Activated CD4-positive, alpha-beta T cell treated with anti-CD3 and anti-CD28 coated beads for 1 hour (primary cell): Measurements from ENCODE around the gene FAM76B.
A peak's percentile ranks its signal among the peaks of the same experiment; 100 is the strongest.

ENCODE experiments used
- DNase-seq: peaks from one replicate; pipeline ENCODE4 v3.0.0-alpha.2; 2020

Gene FAM76B

DNA sequence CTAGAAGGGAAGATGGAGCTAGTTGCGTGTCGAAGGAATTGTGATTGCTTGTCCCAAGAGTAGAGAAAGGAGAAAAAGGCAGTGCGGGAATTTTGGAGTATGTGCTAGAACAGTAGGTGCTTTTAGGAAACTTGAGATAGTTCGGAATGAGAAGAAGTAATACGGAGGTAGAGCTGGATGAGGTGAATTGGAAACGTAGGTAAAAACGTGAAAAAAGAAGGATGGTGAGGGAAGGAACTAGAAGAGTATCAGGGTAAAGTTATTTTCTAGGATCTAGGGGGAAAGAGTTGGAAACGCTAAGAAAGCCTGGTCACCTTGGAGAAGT, 2.1 kb upstream of the FAM76B start:
- DNase-seq: no peak

DNA sequence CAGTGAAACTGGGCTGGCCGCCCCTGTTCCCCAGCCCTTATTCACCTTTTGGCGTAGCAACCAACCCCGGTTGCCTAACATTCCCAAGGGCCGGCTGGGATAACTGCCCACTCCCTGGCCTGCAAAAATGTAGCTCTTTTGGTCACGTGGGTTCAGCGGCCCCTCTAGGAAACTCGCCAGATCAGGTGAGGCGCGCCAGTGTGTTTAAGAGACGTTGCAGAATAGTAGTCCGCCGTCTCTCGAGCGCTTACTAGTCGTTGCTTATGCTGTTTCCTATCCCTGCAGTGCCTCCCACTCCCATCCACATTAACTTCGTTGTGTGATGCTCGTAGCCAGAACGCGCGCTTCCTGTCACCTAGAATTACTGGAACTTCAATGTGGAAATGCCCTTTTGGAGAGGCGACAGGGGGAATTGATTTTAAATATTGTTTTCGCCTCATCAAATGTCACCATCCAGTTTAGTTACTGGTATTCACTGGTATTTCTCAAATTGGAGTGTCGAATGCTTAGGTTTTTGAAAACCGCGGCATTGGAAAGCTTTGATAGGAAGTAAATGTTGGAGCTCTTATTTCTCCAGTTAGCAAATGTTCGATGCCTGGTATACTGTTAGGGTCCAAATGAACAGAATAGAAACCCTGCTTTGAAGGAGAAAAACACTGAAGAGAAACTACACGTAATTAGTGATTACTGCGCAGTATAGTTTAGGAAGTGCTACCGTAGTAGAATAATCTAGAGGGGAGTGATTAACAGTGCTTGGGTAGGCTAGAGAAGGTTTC, 1.5 kb upstream of the FAM76B start:
- peak; percentile 17 for DNase-seq

DNA sequence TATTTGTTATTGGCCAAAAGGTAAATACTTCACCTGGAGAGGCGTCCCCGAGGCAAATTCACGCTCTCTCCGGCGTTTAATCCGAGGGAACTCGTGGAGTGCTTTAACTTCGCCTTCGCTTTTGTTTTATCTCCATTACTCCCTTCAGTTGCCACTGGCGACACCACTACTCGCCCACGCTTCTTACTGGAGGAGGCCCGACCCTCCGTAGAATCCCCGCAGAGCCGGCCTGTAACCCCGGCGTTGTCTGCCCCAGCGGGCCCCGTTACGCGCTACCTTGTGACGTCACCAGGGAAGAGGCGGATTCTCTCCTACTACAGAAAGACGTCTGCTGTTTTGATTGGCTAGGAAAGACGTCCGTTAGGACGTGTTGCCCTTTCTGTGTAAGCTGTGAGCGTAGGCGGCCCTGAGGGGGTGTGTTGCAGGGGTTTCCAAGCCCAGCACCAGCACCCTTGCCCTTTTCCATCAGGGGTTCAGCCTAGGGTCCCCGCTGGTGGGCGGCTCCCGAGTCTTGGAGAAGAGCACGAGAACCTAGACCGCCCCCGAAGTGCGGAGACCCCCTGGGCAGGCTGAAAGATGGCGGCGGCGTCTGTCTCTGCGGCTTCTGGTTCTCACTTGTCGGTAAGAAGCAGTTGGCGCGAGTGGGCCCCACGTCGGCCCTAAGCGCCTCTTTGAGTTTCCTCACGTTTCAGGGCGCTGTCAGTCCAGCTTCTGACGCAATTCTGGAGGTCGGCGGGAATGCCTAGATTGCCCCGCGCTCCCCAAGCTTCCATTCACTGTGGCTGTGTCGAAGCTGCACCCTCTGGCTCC, 746 bp upstream of the FAM76B start, which contains the start of gene CEP57:
CEP57 (plus strand) TSS at position 376 of the 810 bp plus-strand sequence; CDS start at position 577, 201 bp downstream.
- peak; percentile 91 for DNase-seq

DNA sequence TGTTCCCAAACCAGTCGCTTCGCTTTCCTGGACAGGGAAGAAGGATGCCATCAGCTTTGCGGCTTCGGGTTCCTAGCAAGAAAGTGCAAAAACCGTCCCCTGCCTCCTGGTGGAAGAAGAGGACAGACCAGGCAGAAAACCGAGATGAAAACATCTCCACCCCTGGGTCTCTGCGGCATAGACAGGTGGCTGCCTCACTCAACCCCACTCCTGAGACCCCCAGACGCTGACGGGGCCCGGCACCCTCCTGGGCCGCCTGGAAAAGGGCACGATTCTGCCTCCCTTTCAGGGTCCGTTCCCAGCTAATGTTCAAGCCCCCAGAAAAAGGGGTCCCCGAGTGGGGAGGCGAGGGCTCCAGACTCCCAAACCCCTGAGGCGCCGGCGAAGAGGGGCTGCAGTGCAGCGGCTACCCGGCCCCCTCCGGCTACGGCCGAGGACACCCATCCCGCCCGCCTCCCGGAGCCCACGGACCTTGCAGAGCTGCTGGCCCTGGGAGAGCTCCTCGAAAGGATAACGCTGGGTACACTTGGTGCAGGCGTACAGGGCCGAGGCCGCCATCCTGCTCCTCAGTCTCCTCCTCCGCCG, 569 bp downstream of the FAM76B start:
- no peak for DNase-seq

DNA sequence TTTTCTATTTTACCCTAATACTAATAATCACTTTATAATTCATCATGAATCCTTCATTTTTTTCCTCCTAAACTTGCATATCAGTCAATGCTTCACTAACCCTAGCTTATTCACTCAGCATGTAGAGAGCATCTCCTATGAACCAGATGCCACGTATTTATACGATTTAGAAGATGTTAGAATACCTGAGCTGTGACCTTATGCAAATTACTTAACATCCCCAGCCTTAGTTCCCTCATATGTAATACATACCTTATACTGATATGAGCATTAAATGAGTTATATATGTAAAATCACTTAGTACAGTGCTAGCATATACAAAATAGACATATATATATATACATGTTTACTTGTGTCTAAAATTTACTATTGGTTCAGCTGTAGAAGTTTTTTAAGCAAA, 9.0 kb downstream of the FAM76B start:
- no peak for DNase-seq

DNA sequence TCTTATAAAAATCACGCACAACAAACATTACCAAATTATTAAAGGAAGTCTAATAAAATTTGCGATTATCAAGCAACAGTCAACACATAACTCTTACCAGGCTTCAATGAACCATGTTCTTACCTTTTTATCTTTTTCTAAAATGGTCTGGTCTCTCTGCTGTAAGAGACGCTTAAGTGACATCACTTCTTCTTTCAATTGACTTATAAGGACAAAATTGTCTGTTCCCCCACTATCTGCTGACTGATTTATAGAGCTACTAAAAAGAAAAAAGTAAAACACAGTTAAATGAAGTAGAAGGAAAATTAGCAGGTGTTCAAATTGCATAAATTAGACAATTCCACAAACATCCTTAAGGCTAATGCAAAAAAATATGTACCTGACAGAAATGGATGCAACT, 10.9 kb downstream of the FAM76B start:
- no peak for DNase-seq

DNA sequence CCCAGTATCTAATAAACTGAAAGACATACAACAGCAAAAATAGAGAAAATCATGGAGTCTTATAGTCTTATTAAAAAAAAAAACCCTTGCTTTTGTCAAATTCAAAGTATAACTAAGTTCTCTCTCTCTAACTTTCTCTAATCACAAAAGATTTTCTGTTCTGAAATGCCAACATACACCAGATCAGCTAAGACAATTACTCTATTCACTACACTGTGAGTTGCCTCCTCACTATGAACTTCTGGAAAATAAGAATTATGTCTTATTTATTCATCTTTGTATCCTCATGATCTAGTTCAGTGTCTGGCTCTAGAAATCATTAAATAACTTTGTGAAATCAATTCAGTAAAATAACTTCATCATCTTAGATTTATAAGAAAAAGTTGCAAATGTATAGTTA, 12.7 kb downstream of the FAM76B start:
- DNase-seq: no peak

DNA sequence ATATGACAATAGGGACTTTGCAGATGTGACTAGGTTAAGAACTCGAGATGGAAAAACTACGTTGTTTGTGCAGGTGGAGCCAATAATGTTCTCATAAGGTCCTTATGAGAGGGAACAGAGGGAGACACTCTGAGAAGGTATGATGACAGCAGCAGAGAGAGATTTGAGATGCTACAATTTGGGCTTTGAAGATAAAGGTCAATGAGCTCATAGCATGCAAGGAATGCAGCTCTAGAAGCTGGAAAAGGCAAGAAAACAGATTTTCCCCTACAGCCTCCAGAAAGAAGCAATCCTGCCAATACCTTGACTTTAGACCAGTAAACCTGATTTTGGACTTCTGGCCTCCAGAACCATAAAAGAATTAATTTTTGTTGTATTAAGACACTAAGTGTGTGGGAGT, 21.1 kb downstream of the FAM76B start:
- no peak for DNase-seq

DNA sequence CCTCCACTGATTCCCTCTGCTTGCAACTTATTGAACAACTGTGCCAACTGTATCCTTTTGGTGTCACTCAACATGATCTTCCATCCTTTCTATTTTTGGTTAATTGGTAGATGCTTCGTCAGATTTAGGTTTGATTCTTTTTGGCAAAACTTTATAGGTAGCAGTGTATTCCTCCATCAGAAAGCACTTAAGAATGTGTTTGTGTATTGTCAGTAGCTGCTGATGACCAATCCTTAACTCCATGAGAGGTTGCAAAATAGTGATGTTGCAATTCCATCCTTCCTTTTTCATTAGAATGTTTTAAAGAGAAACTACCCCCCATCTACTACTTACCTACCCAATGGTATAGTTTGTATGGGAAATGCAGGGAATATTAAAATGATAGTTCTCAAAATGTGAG, 22.1 kb downstream of the FAM76B start:
- no peak for DNase-seq

DNA sequence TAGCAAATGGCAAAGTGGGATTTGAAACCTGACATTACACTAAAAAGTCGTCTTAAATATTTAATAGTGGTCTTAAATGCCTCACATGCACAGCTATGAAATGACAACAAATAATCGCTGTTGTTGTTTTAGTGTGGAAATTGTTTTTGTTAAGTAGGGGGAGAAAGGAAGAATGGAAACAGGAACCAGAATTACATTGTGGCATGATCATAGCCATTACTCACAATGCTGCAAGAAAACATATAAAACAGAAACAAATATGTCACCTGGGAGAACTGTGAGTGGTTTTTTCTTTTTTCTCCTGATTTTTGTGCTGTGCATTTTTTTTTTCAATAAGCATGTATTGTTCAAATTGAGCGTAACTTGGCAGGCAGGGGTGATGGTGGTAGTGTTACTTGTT, 22.9 kb downstream of the FAM76B start:
- DNase-seq: no peak

DNA sequence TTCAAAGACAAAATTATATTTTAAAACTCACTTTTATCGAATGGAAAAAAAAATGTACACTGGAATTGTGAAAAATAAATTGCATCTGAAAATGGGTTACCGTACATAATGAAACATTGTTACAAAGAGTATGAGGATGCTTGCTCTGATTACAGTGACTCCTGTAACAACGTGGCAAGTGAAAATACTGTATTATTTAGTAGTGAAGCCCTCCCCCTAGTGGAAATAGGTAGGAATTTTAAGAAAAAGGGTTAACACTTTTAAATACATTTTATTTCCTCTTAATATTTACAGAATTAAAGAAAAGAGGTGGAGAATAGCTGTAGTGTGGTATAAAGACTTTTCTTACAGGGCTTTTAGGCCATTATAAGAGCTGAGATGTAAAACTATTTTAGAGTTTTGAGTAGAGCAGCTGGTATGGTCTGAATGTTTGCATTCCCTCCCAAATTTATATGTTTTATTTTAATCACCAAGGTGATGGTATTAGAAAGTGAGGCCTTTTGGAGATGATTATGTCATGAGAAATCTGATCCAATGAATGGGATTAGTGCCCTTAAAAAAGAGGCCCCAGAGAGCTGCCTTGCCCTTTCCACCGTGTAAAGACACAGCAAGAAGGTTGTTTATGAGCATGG, 25.2 kb downstream of the FAM76B start:
- DNase-seq: no peak

DNA sequence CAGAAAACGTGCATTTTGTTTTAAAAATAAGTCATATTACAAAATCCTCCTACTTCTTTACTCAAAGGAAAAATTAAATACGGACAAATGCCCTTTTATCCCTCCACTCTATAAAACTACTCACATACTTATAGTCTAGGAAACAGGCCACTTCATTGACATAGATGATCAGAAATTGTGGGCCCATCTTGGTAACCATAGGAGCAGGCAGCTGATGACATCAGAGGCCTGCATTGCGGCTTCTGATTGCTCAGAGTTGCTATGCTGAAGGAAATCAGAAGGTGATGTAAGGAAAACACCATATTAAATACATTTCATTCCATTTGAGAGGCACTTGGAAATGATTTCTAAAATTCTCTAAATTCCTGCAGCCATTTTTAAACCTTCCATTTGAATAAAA, 27.0 kb downstream of the FAM76B start:
- DNase-seq: no peak

DNA sequence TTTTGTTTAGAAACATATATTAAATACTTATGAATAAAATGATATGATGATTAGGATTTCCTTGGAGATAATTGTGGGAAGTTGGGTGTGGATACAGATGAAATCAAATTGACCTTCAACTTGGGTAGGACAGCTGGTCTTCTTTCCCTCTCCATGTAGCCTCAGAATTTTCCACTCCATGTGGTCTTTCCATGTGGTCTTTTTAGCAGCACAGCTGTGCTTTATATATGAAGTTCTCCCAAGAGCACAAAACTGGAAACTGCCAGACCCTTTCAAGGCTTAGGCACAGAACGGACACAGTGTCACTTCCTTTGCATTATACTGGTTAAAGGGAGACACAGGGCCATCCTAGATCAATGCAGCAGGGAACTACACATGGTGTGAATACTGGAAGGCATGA, 28.6 kb downstream of the FAM76B start:
- DNase-seq: no peak

DNA sequence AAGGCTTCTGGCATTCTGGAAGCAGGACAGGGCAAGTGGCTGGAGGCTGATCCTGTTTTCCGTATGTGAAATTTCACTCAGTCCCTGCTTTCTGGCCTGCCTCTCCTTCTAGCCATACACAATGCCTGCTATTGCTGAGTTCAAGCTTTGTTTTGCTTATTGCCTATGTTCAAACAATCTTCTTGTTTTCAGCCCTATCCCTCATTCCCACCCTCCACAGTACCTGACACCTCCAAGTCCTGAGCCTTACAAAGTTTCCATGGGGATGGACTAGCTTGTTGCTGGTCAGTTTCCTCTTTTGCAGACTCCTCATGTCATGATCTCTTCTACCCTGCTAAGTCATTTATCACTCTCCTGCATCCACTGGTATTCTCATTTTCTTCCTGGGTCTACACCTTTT, 38.1 kb downstream of the FAM76B start:
- DNase-seq: no peak

DNA sequence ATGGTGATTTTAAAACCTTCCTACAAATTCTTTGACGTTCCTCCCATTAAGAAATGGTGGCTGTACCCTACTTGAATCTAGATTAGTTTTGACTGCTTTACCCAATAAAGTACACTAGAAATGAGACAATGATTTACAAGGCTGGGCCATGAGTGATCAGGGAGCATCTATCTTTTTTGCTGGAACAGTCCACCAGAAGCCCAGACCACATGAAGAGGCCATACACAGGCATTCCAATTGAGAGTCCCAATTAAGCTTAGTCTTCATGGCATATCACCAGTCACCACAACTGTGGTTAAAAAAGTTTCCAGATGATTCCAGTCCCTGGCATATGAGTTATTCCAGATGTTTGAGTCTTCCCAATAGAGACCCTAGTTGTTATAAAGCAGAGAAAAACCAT, 39.5 kb downstream of the FAM76B start:
- DNase-seq: no peak

DNA sequence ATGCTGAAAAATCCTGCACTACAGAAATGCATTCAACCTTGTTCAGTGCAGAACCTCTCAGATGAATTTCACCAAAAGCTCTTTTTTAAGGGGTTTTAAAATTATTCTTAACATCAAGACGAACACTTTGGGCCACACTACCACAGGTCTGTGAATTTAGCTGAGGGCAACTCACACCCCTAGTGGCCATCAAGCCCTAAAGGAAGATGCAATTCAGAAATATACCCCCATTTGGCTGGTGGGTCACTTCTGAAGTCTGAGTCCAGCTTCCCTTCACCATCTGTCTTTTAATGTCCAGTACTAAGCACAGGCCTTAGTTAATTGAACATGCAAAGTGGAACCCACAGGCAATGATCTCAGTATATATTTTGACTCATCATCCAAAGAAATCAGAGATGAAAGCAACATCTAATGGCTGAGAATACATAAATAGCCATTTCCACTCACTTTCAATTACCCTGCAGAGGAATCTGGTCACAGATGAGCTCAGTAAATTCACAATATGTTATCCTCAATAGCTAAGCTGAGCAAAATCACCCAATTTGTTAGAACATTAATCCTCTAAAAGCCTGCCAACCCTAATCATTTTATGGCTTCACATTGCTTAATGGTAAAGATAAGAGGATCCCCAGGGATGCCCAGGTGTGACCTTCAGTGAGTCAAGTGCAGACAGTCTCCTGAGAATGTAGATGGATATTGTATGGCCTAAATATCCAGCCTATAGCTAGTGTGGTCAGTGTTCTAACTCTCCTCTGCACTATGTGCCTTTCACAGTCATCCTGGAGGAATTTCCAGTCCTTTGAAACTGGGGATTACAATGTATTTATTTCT, 50.3 kb downstream of the FAM76B start:
- DNase-seq: no peak

DNA sequence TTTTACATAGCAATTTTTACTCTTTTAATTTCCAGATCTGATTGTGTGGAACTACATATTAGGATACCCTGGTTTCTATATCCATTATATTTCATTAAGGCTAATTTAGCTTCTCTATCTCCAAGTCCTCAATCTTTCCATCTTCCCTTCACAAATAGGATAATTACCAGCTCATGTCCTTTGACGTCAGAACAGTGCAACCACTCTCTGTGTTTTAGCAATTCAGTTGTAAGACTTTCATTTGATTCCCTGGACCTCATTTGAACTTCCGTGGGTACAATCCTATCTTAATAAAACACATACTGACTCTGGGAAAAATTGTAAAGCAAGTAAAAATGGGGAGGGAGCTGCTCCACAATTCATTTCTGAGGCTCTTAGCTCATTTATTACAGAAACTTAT, 52.8 kb downstream of the FAM76B start:
- DNase-seq: no peak

DNA sequence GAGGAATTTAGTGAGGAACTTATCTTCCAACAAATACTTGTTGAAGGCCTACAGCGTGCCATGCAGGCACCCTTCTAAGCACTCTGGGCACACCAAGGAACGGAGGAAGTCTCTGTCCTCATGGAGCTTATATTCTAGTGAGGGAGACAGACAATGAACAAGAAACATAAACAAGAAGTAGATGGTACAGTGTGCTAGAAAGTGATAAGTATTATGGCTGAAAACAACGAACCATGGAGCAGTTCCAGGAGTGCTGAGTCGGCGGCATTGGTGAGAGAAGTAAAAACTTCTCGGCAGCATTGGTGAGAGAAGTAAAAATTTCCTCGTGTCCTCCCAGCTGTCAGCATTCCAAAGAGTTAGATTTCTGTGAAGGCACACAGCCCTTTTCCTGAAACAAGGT, 53.2 kb downstream of the FAM76B start:
- no peak for DNase-seq

DNA sequence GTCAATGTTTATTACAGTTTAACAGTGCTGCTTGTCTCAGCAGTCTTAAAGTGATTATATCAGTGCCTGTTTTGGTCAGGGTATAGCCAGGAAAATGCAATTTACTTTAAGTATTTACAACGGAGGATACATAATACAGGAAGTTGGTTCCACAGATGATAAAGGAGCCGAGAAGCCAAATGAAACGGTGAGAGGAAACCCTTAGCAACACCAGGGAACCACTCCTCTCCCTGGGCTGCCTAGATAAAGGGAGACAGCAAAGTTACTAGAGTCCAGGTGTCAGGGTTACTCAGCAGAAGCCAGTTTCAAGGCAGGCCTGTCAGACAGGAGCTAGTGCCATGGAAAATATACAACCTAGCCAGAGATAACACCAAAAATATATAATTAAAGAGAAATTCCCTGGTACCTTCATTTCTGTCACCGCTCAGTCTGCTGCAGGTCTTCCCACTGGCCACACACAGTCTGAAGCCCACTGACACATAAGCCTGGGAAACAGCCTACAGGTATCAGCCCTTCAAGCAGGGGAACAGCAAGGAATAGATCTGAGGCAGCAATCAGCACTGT, 55.5 kb downstream of the FAM76B start:
- DNase-seq: no peak

DNA sequence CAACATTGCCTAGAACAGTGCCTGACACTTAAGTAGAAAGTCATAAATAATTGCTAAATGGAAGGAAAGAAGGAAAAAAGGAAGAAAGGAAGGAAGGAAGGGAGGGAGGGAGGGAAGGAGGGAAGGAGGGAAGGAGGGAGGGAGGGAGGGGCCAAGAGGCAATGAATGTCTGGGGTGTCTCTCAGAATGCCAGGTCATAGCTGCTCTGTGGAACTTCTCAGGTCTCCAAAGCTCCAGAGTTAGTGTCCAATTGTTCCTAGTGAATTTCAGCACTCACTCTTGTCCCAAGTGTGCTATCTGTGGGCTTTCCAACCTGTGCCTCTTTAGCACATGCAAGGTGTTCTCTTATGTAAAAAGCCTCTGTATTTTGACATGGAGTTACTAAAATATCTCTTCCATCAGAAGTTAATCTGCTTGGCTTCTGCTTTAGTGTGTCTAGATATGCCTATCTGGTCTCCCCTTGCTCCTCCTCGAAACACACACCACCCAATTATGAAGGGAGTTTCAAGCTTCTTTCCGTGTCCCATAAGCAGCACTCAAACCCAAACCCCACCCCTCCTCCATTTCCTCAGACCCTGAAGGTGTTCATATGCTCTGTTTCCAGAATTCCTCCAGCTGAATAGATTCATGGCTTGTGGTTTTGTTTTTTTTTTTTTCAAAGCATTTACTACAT, 56.5 kb downstream of the FAM76B start:
- DNase-seq: no peak

DNA sequence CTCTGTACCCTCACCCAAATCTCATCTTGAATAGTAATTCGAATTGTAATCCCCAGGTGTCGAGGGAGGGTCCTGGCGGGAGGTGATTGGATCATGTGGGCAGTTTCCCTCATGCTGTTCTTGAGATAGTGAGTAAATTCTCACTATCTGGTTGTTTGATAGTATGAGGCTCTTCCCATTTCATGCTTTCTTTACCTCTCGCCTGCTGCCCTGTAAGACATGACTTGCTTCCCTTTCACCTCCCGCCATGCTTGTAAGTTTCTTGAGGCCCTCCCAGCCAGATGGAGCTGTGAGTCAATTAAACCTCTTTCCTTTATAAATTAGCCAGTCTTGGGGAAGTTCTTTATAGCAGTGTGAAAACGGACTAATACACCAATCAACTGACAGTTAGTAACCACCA, 60.1 kb downstream of the FAM76B start:
- no peak for DNase-seq

DNA sequence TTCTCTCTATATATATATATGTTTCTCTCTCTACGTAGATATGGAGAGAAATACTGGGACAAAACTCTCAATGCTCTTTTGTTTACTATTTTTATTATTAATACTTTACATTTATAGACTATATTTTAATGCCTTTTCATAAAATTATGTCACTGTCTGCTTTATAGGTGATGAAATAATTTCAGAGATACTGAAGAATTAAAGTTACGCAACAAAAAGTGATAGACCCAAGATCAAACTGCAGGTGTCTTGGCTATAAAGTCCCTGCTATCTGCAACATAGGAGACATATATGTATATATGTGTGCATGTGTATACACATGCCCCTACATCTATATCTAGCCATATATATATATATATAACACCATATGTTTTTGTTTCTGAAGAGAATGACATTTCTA, 60.8 kb downstream of the FAM76B start:
- DNase-seq: no peak
